ENCODE results near the gene SPNS3.

SPNS3 gene

DNA sequence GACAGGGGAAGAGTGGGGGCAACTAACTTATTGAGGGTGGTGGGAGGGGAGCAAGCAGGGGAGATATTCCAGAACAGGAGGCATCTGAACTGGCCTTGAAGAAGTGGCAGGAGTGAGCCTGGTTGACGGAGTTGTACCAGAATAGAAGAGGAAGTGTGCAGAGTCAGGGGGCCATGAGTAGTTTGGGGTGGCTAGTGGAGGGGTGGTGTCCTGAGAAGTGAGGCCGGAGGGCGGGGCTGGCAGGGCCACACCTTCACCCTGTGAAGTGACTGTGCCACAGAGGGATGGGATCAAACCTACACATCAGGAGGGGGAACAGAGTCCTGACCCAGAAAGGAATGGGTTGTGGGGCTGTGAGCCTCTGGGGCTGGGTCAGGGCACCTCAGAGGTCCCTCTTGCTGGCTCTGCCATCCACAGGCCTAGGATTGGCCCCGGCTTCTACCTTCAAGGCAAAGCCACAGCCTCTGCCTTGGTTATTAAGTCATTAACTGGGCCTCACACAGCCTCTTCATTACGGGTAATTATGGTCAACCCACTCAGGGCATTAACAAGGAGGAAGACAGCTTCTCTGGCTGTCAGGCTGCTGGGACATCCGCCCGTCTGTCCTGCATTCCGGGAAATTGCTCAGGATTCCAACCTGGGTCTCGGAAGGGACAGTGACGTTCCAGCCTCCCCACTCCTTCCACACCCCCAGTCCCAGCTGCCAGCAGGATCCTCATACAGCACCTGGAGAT lies 77.6 kb downstream of the SPNS3 start:
- DNase-seq, result no peak

DNA sequence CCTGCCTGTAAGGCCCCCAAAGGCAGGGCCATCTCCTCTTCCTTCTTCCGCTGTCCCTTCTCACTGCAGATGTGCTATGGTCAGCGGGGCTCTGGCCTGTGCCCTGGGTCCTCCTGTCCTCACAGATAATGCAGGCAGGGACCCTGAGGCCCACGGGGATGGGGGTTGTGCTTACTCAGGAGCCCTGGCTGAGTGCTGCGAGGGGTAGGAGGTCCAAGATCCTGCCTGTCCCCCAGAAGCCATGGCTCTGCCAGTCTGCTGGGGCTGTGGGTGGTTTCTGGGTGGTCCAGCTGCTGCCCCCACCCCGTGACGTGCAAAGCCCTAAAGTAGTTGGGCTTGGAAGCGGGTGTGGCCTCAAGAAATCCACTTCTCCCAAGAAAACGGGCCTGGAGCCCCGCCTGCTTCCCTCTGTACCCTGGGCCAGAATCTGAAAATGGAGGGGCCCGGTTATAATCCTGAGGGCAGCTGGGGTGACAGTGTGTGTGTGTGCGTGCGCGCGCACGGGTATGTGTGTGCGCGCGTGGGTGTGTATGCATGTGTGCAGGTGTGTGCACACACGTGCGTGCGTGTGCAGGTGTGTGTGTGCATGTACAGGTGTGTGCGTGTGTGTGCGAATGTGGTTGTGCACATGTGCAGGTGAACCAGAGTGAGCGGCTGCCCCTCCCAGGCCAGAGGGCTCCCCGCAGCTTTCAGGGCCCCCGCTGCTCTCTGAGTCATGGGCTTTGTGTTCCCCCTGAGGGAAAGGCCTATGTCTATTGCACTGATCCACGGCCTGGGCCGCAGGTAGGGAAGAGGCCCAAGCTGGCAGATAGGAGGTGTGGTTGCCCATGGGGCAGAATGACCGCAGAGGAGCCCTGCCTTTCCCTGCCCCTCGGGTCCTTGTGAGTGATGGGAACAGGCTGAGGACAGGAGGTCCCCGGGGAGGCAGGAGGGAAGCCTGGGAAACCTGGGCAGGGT lies 78.7 kb downstream of the SPNS3 start:
- no peak for DNase-seq

DNA sequence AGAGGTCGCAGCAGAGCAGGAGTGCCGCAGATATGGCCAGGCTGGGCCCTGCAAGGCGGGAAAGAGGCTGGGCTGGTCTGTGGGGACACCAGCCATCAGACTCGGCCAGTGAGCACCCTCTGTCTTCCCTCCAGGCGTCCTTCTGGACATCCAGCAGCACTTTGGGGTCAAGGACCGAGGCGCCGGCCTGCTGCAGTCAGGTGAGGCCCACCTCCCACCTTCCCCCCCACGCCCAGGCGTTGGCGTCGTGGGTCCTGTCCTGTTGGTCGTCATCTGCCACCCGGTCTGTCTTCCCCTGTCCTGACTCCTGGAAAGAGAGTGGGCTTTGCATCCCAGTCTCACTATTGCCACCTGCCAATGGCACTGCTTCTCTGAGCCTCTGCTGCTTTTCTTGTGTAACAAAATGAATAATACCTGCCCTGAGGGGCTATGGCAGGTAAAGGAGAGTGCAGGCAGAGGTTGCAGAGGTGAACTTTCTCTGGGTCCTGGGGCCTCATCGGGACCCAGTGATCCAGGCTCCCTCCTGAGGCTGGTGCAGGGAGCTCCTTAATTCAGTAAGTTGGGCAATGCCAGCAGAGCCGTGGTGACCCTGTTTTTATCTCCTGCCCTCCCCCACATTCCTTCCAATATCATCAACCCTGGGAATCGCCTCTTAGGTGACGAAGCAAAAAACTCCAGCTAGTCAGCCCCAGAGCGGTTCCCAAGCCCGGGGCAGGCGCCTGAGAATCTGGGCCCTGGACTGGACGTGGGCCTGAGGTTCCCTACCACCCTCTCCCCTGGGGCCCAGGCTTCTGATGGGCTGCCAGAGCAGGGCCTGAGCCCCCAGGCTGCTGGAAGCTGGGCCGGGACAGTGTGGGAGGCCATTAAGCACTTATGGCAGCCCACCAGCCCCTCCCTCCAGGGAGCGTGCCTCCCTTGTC lies 79.6 kb downstream of the SPNS3 start:
- no peak for DNase-seq

DNA sequence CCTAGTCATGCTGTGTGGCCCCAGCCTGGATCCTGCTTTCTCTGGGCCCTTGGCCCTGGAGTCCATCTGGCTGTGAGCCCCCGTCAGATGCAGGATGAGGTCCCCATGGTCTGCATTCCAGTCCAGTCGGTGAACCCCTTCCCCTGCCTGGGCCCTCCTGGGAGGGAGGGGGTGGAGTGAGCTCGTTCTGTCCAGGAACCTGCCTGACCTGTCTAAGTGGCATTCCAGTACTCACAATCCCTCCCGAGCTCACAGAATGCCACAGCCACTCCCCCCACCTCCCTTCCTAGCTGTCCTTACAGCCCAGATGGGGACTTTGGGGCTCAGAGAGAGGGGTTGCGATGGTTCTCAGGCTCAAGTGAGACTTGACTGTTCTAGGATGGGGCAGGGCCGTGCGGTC lies 80.5 kb downstream of the SPNS3 start:
- no peak for DNase-seq

DNA sequence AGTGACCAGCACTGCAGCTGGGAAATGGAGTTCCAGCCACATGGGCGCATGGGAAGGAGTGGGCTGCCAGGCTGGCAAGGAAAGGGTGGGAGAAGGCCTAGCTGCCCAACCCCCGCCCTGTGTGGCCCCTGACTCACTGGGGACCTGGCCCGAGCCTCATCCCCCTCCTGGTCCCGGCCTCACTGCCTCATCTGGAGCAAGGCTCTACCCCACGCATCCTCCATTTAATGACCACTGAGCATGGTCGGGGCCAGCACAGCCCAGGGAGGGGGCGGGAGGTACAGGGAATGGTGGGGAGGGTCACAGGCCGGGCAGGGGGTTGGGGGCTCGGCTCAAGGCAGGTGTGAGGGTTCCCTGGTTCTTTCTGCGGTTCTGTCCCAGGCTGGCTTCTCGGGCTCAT lies 81.0 kb downstream of the SPNS3 start:
- no peak for DNase-seq

DNA sequence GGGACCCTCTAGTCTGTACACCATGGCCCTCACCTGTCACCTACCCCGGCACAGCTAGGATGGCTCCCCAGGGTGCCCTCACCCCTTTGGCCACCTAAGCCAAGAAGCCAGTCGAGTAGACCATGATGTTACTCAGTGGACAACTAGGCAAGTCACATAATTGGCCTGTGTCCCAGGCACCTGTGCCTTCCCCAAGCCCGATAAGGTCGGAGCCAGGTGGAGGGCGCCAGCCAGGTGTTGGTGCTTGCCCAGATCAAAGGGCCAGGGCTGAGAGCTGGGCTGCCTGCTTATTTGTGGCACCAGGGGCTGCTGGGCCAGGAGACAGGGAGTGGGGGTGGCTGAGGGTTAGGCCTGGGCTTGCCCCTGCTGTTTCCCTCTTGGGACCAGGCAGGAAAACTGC lies 81.8 kb downstream of the SPNS3 start:
- no peak for DNase-seq

DNA sequence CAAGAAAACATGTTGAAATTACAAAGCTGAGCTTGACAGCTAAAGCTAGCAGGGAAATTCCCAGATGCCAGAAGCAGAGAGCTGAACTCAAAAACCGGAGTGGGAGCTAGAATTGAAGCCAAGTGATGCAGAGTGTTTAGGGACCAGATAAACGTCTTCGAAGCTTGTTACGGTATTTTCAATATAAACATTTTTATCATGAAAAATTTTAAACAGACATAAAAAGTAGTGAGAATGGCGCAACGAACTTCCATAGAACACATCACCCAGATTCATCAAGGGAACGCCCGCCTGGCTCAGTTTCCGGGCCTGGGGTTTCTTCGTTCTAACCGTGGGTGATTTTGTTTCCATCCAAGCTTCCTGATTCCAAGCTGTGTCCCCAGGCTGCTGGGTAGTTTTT lies 83.0 kb downstream of the SPNS3 start:
- DNase-seq, result no peak

DNA sequence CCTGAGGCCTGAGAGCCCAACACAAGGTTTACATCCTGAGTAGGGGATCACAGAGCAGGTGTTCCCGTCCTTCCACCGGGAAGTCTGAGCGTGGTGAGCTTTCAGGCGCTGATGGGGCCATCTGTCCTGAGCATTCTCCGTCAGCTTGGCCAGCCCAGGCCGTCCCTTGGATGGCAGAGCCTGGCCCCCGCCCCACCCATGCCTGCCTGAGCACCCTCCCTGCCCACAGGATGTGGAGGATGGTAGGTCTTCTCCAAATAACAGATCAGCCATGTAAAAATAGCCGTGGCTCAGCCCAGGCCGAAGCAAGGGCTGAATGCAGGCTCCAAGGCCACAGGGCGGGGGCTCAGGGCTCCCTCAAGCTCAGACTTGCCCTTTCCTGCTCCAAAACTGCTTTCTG lies 85.2 kb downstream of the SPNS3 start:
- DNase-seq, result no peak

DNA sequence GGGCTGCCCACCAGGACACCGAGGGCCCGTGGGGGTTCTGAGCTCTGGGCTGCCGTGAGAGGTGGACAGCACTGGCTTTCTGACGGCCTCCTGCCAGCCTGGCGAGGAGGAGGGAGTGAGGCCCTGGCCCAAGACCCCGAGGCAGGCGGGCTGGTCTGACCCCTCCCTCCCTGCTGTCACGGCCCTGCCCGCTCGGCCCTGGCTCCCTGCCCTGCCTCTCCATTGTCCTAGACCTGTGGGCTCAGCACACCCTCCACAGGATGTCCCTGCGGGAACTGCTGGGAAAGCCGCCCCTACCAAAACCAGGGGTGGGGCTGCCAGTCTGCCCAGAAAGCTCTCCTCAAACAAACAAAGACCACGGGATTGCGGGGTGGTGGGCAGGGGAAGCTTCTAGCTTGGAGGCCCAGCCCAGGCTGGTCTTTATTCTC lies 85.6 kb downstream of the SPNS3 start:
- no peak for DNase-seq

DNA sequence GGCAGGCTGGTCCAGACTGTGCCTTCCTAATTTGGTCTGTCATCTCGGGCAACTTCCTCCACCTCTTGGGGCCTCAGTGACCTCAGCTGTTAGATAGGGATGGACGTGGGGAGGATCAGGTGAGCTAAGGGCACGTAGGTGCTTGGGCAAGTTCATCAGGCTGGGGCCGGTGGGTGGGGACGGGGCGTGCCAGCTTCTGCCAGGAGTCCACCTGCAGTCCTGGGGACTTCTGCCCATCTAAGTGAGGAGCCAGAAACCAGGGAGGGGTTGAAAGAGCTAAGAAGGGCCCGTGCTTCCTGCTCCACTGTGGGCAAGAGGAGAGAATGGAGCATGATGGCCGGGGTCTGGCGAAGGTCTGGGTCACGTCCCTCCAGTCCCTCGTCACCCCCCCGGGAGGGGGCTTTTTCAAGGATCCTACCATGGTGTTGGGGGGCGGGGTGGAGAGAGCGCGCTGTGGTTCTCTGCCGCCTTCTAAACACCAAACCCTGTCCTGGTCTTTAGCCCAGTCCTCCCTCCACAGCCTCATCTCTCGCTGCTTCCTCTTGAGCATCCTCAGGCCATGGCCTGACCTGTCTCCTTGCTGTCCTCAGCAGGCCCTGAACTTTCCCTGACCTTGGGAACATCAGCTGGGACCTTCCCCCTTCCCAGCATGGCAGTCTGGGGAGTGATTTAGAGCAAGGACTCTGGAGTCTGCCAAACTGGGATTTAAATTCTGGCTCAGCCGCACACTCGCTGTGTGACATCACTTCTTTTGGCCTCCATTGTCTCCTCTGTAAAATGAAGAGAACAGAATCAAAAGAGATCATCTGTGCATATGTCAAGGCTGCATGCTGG lies 86.5 kb downstream of the SPNS3 start:
- no peak for DNase-seq

DNA sequence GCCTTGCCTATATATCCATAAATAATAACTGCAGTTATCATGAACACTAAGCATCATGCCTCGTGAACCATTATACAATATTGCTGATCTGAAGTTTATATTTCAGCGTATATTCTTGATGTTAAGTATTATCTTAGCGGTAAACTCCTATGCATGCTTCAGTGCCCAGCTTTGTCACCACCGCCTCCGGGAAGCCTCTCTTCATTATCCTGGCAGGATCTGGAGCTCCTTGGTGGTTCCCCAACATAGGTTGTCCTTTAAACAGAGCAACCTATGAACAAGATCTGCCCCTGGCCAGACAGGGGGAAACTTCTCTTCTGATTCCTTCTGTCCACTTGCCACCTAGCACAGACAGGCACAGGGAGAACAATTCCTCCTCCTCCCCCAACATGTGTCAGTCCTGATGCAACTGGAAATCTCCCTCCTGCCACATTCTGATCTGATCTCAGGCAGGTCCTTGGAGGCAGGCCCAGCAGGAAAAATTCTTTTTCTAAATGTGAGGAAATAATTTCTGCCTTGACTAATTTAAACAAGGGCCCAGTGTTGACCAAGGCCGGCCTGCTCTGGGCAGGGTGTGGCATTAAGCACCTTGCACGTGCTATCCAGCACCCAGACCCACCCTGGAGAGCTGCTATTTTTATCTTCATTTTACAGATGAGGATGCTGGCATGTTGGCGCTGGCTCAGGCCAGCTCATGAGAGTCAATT lies 87.3 kb downstream of the SPNS3 start:
- DNase-seq, result peak; percentile 43

DNA sequence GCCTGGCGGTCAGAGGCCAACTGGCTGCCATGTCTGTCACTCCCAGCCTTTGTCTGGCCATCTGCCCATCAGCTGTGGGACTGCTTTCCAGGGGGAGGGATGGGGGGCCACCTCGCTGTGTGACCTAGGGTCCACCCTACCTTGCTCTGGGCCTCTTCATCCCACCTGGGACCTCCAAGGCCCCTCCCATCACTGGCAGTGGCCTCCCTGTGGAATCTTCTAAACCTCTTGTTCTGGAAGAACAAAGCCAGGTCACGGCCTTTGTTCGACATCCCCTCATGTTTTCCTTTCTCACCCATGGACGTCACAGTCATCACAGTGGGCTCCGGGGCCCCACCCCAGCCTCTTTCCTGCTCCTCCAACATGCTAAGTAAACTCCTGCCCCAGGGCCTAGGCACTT lies 88.9 kb downstream of the SPNS3 start:
- DNase-seq, result no peak

DNA sequence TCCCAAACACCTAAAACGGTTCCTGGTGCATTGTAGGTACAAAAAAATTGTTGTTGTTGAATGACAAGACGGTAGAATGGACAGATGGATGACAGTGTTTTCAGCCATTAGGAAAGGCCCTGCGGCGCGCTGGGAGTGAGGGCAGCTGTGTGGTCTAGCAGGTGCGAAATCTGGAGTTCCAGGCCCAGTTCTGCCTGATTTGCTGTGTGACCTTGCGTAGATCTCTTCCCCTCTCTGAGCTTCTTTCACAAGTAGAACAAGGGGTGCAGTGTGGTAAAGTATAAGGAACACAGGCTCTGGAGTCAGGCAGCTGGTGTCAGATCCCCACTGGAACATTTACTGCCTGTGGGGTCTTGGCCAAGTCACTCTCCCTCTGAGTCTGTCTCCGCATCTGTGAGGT lies 90.2 kb downstream of the SPNS3 start:
- no peak for DNase-seq

DNA sequence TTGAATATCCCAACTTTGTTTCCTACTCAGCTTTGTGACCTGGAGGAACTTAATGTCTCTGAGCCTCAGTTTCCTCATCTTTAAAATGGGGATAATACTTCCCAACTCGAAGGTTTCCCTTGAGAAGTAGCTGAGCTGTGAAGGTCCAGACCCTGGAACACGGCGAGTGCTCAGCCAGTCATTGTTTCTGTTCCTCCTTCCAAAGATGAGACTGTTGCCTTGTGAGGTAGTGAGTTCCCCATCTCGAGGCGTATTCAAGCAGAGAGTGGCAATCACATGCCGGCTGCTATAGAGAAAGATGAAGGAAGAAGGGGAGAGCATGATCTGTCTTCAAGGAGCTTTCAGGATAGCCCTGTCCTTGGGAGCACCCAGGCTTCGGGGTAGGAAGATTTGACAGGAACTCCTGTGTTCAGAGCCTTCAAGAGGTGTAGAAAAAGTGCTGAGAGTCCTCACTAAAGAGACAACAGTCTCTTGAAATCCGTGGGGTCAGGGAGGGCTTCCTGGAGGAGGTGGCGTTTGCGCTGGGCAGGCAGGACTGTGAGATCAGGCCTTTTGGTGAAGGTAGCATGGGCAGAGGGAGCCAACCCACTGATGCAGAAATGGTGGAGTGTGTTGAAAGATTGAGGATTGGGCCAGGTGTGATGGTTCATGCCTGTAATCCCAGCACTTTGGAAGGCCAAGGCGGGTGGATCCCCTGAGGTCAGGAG lies 92.1 kb downstream of the SPNS3 start:
- DNase-seq, result no peak

DNA sequence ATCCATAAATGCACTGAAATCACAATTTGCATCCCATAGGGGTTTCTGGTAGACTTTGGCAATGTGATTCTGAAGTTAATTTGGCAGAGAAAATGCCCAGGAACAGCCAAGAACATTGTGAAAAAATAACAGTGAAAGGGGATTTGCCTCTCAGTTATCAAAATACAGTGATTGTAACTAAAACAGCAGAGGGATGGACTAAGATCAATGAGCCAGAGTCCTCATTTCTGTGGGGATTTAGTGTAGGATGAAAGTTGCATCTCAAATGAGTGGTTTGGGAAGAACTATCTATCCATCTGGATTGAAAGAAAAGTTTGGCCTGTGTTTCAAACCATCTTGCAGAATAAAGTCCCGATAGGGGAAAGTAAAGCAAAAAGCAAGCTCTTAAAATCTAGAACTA lies 93.4 kb downstream of the SPNS3 start:
- no peak for DNase-seq

DNA sequence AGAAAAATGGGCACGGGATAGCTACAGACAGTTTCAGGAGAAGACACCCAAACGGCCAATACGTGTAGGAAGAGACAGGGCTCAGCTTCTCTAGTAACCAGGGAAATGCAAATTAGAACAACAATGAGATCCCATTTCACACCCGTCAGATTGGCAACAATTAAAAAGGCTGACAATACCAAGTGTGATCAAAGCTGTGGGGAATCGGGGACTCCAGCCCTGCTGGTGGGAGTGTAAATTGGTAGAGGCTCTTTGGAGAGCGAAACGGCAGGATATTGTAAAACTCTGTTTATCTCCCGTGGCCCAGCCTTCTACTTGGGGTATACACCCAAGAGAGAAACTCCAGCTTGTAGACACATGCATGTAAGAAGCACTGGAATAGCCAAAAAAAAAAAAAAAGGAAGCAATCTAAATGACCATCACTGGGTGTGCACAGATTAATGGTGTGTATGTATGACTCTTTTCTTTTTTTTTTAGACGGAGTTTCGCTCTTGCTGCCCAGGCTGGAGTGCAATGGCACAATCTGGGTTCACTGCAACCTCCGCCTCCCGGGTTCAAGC lies 93.9 kb downstream of the SPNS3 start:
- no peak for DNase-seq

DNA sequence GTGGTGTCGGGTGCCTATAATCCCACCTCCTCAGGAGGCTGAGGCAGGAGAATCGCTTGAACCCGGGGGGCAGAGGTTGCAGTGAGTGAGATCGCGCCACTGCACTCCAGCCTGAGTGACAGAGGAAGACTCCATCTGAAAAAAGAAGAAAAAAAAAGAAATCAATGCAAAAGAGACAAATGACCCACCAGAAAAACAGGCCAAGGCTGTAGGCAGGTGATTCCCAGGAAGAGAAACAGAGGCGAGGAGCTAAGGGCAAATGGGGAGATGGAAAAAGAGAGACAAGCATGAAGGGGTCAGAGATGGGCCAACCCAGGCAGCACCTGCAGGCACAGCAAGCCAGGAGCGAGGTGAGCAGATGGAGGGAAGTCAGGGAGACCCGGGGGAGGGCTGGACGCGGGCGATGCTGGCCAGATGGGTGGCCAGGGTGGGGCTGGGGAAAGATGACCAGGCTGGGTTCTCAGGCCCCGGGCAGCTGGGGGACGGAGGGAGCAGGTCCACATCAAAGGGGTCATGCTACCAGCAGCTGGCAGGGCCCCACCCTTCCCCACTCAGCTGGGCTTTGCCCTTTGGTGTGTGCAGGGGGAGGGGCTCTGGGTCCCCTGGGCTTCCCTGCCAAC lies 95.9 kb downstream of the SPNS3 start:
- DNase-seq, result no peak

DNA sequence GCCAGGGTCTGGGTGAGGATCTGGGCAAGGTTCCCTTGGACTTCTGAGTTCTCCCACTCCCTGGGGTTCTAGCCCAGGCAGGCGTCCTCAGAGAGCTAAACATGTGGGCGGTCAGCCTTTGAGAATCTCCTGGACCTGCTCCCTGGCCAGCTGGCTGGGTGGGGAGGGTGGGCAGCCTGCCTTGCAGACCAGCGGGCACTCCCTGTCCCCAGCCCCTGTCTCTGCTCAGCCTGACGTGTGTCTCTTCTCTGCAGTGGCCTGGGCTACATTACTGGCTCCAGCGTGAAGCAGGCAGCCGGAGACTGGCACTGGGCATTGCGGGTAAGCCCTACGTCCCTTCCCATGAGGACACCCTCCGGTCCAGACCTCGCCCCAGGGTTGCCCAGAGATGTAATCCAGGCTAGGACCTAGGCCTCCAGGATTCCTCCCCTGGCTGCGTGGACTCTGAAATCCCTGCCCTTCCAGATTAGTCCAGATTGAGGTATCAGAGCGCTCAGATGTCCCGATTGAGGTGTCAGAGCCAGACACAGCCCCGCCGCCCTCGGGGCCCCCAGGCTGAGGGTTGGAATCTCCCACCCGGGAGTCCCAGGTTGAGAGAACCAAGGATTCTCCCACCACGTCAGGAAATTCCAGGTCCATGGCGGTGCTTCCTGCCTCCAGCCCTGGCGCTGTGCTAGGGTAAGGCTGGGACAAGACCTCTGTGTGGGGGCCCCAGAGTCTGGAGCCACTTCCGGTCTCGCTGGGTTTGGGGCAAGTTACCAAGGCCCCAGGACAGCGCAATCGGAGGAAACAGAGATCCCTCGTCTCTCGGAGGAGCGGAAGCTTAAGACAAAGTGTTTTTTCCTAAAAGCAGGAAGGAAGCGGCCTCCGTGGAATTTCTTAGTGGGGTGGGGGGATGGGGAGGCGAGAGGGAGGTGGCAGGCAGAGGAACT lies 97.3 kb downstream of the SPNS3 start:
- peak; percentile 20 for DNase-seq
